Right kidney (tissue), 1 donor: ENCODE measurements around the gene E2F4.
A peak's percentile ranks its signal among the peaks of the same experiment; 100 is the strongest.

ENCODE experiments used
- DNase-seq: peaks from one replicate; pipeline ENCODE4 v3.0.0-alpha.2; 2016

The E2F4 gene

DNA sequence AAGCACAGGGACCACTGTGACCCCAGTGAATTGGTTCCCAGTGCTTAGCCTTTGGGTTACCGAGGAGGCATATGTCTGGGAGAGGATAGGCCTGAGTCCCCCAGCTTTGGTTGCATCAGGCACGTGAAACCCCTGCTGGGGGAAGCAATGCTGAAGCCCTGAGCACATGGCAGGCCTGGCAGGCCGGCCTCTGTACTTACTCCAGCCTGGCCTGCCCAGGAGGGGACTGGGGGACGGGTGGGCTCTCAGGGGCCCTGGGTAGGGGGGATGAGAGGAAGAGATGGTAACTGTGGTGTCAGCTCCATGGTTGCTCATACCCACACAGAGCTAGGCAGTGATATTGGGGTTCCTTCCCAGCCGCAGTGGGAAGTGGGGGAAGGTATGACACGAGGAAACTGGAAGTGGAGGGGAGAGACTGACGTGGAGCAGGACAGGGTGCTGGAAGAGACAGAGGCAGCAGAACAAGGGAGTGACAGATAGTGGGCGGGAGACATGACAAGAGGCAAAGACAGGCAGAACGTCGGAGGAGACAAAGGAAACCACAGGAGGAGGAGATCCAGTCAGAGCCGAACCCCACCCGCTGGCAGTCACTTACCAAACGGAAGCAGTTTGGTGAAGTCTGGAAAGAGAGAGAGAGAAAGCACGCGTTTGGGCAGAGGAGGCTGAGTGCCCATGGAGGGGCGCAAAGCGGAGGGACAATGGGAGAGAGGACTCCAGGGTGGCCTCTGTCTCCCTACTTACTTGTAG lies 44.0 kb downstream of the E2F4 start:
- no peak for DNase-seq

GRCh38 chr16:67236563-67237395 lies 44.8 kb downstream of the E2F4 start:
- DNase-seq = no peak

DNA sequence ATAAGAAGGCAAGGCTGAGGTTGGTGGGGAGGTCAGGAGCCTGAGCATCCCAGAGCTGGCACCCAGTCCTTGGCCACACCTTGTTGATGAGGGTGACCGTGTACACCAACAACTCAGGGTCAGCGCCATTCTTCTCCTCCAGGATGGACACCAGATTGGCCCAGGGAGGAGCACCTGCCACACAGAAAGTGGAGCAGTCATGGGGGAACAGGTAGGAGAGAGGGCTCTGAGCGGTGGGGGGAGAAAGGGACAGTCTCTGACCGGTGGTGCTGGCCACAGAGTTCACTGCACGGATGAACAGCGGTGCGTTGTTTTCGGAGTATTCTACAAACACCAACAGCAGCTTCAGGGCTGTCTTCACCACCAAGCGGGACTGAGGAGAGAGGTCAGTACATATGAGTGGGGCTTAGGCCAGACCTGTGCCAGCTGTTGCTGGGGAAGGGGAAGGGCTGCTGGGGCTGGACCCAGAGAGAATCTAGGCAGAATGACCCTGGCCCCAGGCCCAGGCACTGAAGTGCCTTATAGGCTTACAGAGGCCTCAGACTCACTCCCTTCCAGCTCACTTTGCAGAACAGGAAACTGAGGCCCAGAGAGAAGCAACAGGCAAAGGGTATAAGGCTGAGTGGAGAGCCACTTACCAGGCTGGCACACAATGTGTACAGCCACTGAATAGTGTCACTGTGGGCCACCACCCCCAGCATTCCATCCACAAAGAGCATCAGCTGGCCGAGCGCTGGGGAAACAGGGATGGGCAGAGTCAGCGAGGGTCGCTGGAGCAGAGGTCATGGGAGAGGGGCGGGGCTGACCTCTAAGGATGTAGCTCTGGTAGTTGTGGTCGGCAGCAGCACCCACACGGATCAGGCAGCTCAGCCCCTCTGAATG lies 45.7 kb downstream of the E2F4 start:
- DNase-seq = no peak

DNA sequence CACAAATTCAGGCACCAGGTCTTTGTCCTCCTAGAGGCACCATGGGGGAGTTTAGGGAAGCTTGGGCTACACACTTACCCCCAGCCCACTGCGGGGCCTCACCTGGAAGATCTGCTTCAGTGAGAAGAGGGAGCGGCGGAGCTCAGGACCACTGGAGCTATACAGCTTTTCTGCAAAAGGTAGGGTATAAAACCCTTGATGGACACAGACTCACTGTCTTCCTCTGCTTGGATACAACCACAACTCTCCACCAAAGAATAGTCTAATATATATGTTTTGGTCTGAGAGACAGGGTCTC lies 46.3 kb downstream of the E2F4 start:
- no peak for DNase-seq

DNA sequence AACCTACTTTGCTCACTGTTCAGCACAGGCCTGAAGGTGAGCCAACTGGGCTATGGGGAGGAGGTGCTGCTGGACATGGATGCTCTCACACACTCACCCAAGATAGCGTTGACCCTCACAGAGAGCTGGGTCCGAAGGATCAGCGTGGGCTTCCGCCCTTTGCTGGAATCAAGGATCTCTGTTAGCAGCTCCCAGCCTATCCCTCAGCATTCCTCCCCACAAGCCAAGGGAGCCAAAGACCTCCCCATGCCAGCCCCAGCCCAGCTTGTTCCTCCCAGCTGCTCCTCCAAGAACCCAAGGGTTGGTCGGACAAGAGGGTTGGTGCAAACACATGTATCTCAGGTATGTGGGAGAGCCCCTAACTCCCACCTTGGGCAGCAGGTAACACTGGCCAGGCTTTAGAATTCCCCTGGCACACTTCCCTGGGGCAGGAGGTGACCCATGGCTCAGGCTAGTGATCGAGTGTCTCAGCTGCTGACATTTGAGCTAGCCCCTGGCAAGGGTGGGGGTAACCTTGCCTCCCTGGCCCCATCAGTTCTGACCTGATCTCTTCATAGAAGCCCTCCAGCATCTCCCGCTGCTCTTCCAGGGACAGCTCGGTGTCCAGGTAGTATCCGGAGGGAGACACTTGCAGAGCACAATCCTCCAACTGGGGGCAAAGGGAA lies 47.0 kb downstream of the E2F4 start:
- DNase-seq = no peak

DNA sequence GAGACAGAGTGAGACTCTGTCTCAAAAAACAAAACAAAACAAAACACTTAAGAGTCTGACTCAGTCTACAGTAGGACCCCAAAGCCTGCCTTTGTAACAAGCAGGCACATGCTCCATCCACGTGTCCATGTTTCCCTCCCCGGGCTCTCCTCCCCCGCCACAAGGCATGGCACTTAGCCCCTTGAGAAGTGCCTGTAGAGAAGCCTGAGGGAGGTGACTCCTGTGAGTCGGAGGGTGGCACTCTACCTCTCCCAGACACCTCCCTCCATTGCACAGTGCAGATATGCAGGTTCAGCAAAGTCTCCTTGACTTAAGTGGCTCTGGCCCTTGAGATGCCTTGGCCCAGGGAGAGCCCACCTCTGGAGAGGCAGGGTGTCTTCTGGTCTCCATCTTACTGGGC lies 48.6 kb downstream of the E2F4 start:
- DNase-seq = no peak

DNA sequence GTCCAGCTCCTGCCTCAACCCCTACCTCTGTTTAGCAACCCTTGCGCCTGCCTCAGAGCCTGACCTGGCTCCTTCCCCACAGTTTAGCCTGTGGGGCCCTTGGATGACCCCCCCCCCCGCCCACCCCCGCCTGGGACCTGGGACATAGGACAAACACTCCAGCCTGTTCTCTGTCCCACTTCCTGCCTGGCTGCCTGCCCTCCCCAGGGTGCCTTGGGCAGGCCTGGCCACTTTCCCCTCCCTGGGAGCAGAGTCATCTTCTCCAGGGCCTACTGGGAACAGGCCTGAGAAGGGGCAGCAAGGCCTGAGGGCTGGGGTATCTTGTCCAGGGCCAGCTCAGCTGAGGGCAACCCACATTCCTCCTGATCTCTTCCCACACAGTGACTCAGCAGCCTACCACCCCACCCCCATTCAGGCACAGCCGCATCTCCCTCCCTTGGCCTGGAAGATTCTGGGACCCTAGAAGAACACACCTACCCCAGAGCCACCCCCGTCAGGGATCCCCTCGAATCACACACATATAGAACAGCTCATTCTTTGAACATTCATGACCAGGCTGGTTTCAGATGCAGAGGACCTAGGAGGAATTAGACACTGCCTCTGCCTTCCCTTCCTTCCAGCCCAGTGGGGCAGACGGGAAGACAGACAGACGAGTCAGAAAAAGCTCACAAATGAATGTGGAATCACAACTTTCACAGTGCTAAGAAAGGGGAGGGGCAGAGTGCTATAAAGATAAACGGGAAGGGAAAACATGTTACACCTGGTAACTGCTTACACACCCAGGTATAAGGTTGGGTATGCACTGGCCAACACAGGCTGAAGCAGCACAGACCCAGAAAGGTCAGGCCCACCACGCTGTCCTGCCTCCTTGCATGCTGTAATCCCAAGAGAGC lies 49.3 kb downstream of the E2F4 start:
- DNase-seq = no peak

DNA sequence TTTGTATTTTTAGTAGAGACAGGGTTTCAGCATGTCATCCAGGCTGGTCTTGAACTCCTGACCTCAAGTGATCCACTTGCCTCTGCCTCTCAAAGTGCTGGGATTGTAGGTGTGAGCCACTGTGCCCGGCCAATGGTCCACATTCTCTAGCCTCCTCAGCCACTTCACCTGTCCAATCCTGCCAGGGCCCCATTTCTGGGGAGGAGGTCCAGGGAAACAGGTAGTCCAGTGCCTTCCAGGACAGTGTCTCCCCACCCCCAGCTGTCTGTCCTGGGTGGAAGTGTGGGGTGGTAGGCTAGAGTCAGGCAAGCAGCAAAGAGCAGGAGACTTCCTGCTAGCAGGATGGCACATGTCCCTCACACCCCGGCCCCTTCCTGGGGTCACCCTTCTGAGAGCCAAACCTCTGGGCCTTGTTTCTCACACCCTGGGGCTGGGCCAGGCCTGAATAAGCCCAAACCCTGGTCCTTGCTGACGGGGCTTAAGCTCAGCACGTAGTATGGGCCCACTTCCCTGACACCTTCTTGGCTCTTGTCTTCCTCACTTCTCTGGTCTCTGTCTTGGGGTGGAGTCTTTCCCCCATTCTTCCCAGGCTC lies 50.3 kb downstream of the E2F4 start:
- no peak for DNase-seq

- DNase-seq = no peak
Measured at GRCh38 chr16:67243481-67243880, 51.5 kb downstream of the E2F4 start.

DNA sequence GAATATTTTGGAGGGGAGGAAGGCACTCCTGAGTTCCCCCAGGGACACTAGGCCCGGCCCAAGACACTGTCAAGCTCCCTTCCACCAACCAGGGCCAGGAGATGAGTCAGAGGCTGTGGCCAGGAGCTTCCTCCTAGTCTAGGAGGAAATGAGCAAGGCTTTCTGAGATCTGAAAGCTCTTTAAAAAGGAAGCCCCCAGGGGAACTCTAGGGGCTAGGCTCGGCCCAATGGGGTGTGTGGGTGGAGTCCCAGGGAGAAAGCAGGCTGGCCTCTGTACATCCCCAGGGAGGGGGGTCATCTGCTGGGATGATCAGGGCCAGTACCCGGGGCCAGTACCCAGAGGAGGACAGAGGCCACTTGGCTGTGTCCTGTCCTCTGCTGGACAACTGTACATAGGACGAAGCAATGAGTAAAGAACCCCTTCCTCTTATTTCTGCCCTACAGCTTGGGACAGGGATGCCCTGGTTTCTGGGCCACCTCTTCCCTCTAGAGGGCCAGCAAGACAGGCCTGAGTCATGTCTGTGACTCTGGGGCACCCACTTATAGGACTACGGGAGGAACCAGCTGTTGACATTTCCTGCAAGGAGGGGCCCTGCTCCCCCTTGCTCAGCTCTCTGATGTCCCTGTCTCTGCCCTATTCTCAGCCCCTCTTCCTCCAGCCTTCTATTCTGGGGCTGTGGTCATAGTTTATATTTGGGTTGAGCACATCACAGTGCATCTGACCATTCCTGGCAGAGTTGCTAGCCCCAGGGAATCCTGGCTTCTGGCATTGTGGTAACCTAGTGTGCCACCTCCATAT lies 52.6 kb downstream of the E2F4 start:
- DNase-seq = no peak

DNA sequence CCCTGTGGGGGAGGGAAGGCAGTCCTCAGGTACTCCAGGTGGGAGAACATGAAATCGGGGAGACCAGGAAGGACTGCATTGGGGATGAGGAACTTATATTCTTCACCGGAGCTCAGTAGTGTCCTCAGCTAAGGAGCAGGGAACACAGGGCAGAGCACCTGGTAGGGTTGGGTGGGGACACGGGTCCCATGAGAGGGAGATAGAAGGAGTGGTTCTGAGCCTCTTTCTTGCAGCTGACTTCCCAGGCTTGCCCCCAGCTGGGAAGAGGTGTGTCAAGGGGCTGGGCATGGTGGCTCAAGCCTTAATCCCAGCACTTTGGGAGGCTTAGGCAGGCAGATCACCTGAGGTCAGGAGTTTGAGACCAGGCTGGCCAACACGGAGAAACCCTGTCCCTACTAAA lies 53.2 kb downstream of the E2F4 start:
- DNase-seq = no peak

GRCh38 chr16:67245674-67246080 lies 53.7 kb downstream of the E2F4 start:
- DNase-seq = no peak

GRCh38 chr16:67246081-67246755 lies 54.3 kb downstream of the E2F4 start:
- DNase-seq = peak; percentile 96

DNA sequence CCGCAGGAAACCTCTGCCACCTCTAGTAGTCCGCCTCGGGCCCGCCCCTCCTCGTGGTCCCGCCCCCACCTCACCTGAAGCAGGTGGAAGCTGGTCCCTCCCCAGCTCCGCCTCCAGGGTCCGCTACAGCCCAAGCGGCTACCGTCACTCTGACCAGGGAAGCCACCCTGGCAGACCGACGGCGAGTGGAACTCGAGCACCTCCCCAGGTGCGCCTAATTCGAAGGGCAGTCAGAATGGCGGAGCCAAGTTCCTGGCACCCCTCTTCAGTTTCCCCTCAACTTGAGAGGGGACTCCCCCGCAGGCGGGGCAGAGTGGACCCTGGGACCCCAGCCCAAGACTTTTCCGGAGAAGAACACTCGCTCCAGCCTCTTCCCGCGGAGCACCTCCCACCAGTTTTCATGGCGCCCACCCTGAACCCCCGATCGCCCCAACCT lies 54.8 kb downstream of the E2F4 start:
- DNase-seq = no peak

GRCh38 chr16:67247192-67248072 lies 55.5 kb downstream of the E2F4 start, which contains the start of gene FHOD1:
TSS of gene FHOD1 (minus strand) at chr16:67247481. CDS start at chr16:67247410, 71 bp downstream.
- DNase-seq = peak; percentile 88

GRCh38 chr16:67248073-67248400 lies 56.1 kb downstream of the E2F4 start:
- peak; percentile 40 for DNase-seq
